HEK293 (cell line): ENCODE data around the gene AVL9.

Experiments
- BCL11B ChIP-seq: fragments of 450-650 bp; formaldehyde crosslinking; IDR thresholded peaks from 2 replicates; pipeline ENCODE4 v1.5.1; 2016; ENCODE audit warnings: low read depth, missing biosample characterization, missing genetic modification characterization
- RBAK ChIP-seq: fragments of 450-650 bp; formaldehyde crosslinking; IDR thresholded peaks from 2 replicates; pipeline ENCODE4 v1.5.1; 2016; ENCODE audit warnings: missing biosample characterization, missing genetic modification characterization
- YY1 ChIP-seq: fragments of 450-650 bp; formaldehyde crosslinking; IDR thresholded peaks from 2 replicates; pipeline ENCODE4 v1.5.1; 2018; ENCODE audit warnings: missing biosample characterization, missing genetic modification characterization
- ZFP37 ChIP-seq: fragments of 450-650 bp; formaldehyde crosslinking; IDR thresholded peaks from 2 replicates; pipeline ENCODE4 v1.5.1; 2016; ENCODE audit warnings: missing biosample characterization, missing genetic modification characterization
- ZNF2 ChIP-seq: fragments of 450-650 bp; formaldehyde crosslinking; IDR thresholded peaks from 2 replicates; pipeline ENCODE4 v1.5.1; 2016; ENCODE audit warnings: missing biosample characterization, missing genetic modification characterization
- ZNF292 ChIP-seq: fragments of 450-650 bp; formaldehyde crosslinking; IDR thresholded peaks from 2 replicates; pipeline ENCODE4 v1.5.1; 2016; ENCODE audit warnings: low read depth, missing biosample characterization, missing genetic modification characterization, borderline replicate concordance
- ZNF629 ChIP-seq: fragments of 450-650 bp; formaldehyde crosslinking; IDR thresholded peaks from 2 replicates; pipeline ENCODE4 v1.5.1; 2017; ENCODE audit warnings: missing biosample characterization, missing genetic modification characterization
- ZNF777 ChIP-seq: fragments of 450-650 bp; formaldehyde crosslinking; IDR thresholded peaks from 2 replicates; pipeline ENCODE4 v1.5.1; 2017; ENCODE audit warnings: missing biosample characterization, missing genetic modification characterization, borderline replicate concordance
- TF ChIP-seq, protein P1 (sequence below): fragments of 450-650 bp; formaldehyde crosslinking; IDR thresholded peaks from 2 replicates; pipeline ENCODE4 v1.5.1; 2016; ENCODE audit warnings: missing biosample characterization, missing genetic modification characterization
- TF ChIP-seq, protein P2 (sequence below): fragments of 450-650 bp; IDR thresholded peaks from 2 replicates; pipeline ENCODE4 v1.5.1; 2018; ENCODE audit warnings: missing biosample characterization, missing genetic modification characterization

DNA sequence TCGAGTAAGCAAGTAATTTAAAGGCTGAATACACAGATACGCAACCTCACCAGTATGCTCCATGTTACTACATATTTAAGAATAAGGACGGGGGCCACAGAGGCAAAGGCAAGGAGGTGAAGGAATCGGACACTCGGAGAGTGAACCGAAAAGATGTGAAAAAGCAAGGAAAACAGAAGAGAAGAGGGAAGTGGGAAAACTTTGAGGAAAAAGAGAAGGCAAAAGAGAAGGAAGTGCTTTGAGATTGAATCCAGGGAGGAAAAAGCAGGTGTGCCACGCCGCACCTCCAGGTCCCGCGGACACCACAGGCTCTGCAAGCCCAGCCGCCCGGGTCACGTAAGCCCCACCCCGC lies 367 bp upstream of the AVL9 start:
- TF ChIP-seq ZNF777 (tag by site-specific recombination) (no peak), RBAK (tag by site-specific recombination) (no peak), ZNF2 (tag by site-specific recombination) (no peak), ZNF292 (tag by site-specific recombination) (no peak), BCL11B (no peak), ZFP37 (tag by site-specific recombination) (no peak), ZNF629 (no peak), YY1 (tag by site-specific recombination) (no peak)
- TF ChIP-seq, protein P1, sequence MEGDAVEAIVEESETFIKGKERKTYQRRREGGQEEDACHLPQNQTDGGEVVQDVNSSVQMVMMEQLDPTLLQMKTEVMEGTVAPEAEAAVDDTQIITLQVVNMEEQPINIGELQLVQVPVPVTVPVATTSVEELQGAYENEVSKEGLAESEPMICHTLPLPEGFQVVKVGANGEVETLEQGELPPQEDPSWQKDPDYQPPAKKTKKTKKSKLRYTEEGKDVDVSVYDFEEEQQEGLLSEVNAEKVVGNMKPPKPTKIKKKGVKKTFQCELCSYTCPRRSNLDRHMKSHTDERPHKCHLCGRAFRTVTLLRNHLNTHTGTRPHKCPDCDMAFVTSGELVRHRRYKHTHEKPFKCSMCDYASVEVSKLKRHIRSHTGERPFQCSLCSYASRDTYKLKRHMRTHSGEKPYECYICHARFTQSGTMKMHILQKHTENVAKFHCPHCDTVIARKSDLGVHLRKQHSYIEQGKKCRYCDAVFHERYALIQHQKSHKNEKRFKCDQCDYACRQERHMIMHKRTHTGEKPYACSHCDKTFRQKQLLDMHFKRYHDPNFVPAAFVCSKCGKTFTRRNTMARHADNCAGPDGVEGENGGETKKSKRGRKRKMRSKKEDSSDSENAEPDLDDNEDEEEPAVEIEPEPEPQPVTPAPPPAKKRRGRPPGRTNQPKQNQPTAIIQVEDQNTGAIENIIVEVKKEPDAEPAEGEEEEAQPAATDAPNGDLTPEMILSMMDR = peak; percentile 13; the same call in 1 of the 2 replicates
- TF ChIP-seq, protein P2, sequence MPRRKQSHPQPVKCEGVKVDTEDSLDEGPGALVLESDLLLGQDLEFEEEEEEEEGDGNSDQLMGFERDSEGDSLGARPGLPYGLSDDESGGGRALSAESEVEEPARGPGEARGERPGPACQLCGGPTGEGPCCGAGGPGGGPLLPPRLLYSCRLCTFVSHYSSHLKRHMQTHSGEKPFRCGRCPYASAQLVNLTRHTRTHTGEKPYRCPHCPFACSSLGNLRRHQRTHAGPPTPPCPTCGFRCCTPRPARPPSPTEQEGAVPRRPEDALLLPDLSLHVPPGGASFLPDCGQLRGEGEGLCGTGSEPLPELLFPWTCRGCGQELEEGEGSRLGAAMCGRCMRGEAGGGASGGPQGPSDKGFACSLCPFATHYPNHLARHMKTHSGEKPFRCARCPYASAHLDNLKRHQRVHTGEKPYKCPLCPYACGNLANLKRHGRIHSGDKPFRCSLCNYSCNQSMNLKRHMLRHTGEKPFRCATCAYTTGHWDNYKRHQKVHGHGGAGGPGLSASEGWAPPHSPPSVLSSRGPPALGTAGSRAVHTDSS = no peak
